Ovary (tissue), 3 donors: ENCODE data around the gene ANKS1B.

Experiments used
- EP300 ChIP-seq: sonication (generic); formaldehyde crosslinking; IDR thresholded peaks from one replicate; pipeline ENCODE4 v1.6.1; 2017; ENCODE audit warnings: antibody characterized with exemption
- POLR2A ChIP-seq: fragments of 450-650 bp; IDR thresholded peaks from one replicate; pipeline ENCODE4 v1.6.1; 2017; ENCODE audit warnings: antibody characterized with exemption, mild to moderate bottlenecking, moderate library complexity
- TF ChIP-seq, protein P1 (sequence below), 3 donors: fragments of 450-650 bp in 2 of 3; fragments of 200-600 bp in 1 of 3; IDR thresholded peaks; one replicate each; pipeline versions ENCODE4 v1.5.1 to v1.8.0; 2016 to 2022; ENCODE audit warnings: antibody characterized with exemption in 3 of 3, mild to moderate bottlenecking in 1 of 3
- donor health status: DM: no; HTN: no; CAD: no.

DNA sequence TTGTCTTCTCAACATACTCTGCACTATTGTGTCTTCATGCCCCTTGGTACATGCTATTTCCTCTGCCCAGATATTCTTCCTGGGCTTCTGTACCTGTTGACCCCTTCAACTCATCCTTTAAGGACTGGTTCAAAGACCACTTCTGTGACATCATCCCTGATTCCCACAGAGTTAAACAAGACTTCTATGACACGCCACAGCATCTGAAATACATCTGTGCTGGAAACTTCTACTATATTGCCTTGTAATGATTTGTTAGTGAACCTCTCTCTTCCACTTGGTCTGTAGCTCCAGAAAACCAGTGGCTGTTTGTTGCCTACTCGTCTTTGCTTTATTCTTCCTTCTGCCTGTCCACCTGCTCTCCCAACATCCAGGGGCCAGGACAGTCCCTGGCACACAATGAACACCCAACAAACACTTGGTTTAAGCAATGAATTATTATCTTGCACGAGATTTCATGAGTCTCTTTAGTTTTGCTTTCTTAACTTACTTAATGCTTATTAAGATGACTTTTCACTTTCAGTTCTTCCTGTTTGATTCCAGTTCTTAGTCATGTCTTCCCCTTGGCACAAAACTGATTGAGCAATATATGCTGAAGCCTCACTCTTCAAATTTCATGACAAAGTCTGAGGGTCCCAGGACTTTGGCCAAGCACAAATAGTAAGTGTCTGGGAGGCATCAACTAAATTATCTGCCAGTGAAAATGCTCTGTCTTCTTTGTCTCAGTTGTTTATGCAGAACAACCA, 853.8 kb downstream of the ANKS1B start:
- TF ChIP-seq, protein P1, sequence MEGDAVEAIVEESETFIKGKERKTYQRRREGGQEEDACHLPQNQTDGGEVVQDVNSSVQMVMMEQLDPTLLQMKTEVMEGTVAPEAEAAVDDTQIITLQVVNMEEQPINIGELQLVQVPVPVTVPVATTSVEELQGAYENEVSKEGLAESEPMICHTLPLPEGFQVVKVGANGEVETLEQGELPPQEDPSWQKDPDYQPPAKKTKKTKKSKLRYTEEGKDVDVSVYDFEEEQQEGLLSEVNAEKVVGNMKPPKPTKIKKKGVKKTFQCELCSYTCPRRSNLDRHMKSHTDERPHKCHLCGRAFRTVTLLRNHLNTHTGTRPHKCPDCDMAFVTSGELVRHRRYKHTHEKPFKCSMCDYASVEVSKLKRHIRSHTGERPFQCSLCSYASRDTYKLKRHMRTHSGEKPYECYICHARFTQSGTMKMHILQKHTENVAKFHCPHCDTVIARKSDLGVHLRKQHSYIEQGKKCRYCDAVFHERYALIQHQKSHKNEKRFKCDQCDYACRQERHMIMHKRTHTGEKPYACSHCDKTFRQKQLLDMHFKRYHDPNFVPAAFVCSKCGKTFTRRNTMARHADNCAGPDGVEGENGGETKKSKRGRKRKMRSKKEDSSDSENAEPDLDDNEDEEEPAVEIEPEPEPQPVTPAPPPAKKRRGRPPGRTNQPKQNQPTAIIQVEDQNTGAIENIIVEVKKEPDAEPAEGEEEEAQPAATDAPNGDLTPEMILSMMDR (IDR thresholded peaks at IDR 0.05), result no peak
- TF ChIP-seq EP300 (no peak), POLR2A (no peak)
